ENCODE measurements around the gene ENG.

The ENG gene

DNA sequence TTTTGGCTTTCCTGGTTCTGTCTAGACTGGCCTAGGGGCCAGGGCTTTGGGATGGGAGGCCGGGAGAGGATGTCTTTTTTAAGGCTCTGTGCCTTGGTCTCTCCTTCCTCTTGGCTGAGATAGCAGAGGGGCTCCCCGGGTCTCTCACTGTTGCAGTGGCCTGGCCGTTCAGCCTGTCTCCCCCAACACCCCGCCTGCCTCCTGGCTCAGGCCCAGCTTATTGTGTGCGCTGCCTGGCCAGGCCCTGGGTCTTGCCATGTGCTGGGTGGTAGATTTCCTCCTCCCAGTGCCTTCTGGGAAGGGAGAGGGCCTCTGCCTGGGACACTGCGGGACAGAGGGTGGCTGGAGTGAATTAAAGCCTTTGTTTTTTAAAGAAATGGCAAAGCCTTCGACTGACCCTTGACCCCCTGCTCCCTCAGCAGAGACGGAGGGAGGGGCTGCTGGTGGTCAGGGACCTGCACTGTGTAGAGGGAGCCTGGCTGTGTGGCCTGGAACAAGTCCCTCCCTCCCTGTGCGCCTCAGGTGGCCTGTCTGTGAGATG lies 40.7 kb downstream of the ENG start:
- FAIRE-seq: no peak
- no peak for DNase-seq (ENCODE audit: insufficient read length)
- no peak for TF ChIP-seq POLR2A (IDR thresholded peaks at IDR 0.05; ENCODE audit: low read depth, low read length)
- no peak for TF ChIP-seq POLR2AphosphoS5 (IDR thresholded peaks at IDR 0.05; ENCODE audit: low read depth, low read length)
- no peak for TF ChIP-seq TAF1 (IDR thresholded peaks at IDR 0.05; ENCODE audit: borderline replicate concordance, low read depth, low read length)

- TF ChIP-seq POLR2A (IDR thresholded peaks at IDR 0.05; ENCODE audit: low read depth, low read length): no peak
- peak; percentile 30; the same call in 1 of the 2 replicates for TF ChIP-seq POLR2AphosphoS5 (IDR thresholded peaks at IDR 0.05; ENCODE audit: low read depth, low read length)
- no peak for DNase-seq (ENCODE audit: insufficient read length)
- FAIRE-seq: no peak
Observed at GRCh38 chr9:127812936-127813675, 41.4 kb downstream of the ENG start.

DNA sequence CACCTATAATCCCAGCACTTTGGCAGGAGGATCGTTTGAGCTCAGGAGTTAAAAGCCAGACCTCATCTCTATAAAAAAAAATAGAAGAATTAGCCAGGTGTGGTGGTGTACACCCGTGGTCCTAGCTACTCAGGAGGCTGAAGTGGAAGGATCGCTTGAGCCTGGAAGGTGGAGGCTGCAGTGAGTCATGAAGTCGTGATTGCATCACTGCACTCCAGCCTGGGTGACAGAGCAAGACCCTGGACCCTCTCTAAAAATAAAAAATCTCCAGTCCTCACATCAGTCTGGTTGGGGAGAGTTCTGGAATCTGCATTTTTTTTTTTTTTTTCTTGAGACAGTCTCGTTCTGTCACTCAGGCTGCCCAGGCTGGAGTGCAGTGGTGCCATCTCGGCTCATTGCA lies 42.4 kb downstream of the ENG start:
- DNase-seq (ENCODE audit: insufficient read length) (no peak), FAIRE-seq (no peak)
- TF ChIP-seq POLR2AphosphoS5 (IDR thresholded peaks at IDR 0.05; ENCODE audit: low read depth, low read length) (no peak), TAF1 (IDR thresholded peaks at IDR 0.05; ENCODE audit: borderline replicate concordance, low read depth, low read length) (no peak)

DNA sequence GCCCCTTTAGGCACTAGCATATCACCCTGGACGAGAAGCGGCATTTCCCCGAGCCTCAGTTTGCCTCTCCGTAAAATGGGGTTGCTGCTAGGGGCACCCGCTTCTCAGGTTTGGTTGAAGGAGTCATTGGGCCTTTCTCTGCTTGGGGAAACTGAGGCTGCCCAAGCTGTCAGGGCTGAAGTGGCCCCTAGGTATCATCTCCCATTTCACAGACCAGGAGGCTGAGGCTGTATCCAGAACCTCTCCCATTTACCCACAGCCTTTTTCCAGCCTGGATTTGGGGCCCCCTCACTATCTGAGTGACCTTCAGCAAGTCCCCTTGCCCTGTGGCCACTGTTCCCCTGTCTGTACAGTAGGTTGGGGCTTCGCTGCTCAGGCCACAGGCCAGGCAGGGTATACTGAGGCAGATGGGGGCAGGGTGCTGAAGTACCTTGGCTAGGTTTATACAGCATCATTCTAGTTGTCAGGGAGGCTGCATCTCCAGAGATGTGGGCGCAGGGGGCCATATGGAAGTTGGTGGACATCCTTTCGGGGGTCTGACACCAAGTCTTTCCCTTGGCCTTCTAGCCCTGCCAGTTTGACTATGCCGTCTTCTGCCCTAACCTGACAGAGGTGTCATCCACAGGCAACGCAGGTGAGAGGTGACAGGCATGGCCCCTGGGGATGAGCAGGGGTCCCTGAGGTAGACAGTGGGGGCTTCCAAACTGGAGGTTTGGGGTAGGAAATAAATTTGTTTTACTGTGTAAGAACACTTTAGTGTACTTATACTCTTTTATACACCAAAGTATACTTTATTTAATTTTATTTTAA lies 43.9 kb downstream of the ENG start:
- DNase-seq (ENCODE audit: insufficient read length) (no peak), FAIRE-seq (no peak)
- TF ChIP-seq TAF1 (IDR thresholded peaks at IDR 0.05; ENCODE audit: borderline replicate concordance, low read depth, low read length) (no peak), POLR2A (IDR thresholded peaks at IDR 0.05; ENCODE audit: low read depth, low read length) (no peak), POLR2AphosphoS5 (IDR thresholded peaks at IDR 0.05; ENCODE audit: low read depth, low read length) (no peak)

GRCh38 chr9:127809540-127810377 lies 44.7 kb downstream of the ENG start:
- FAIRE-seq (no peak), DNase-seq (ENCODE audit: insufficient read length) (no peak)
- TF ChIP-seq TAF1 (IDR thresholded peaks at IDR 0.05; ENCODE audit: borderline replicate concordance, low read depth, low read length) (no peak), POLR2A (IDR thresholded peaks at IDR 0.05; ENCODE audit: low read depth, low read length) (no peak), POLR2AphosphoS5 (IDR thresholded peaks at IDR 0.05; ENCODE audit: low read depth, low read length) (no peak)

GRCh38 chr9:127809002-127809539 lies 45.4 kb downstream of the ENG start:
- no peak for TF ChIP-seq POLR2A (IDR thresholded peaks at IDR 0.05; ENCODE audit: low read depth, low read length)
- TF ChIP-seq TAF1 (IDR thresholded peaks at IDR 0.05; ENCODE audit: borderline replicate concordance, low read depth, low read length): no peak
- no peak for TF ChIP-seq POLR2AphosphoS5 (IDR thresholded peaks at IDR 0.05; ENCODE audit: low read depth, low read length)
- DNase-seq (ENCODE audit: insufficient read length): no peak
- no peak for FAIRE-seq

DNA sequence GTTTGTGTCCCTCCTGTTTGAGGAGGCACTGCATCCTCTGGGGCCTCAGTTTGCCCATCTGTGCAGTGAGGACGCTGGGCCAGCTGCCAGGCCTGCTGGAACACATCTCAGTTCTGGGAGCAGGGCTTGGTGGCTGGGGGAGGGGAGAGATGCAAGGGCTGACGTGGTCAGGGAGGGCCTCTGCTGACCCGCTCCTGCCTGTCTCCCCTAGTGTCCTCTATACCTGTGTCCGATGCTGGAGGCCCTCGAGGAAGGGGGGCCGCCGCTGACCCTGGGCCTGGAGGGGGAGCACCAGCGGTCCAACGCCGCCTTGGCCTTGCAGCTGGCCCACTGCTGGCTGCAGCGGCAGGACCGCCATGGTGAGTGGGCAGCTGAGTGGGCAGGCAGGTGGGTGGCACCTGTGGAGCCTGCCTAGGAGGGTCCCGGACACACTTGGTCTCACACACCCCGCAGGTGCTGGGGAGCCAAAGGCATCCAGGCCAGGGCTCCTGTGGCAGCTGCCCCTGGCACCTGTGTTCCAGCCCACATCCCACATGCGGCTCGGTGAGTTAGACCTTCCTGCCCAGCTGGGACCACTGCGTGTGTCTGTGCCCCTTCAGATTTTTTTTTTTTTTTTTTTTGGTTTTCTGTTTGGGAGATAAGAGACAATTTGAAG lies 46.0 kb downstream of the ENG start:
- FAIRE-seq (no peak), DNase-seq (ENCODE audit: insufficient read length) (no peak)
- TF ChIP-seq POLR2AphosphoS5 (IDR thresholded peaks at IDR 0.05; ENCODE audit: low read depth, low read length): no peak; the same call in 1 of the 2 replicates
- TF ChIP-seq POLR2A (IDR thresholded peaks at IDR 0.05; ENCODE audit: low read depth, low read length): no peak
- TF ChIP-seq TAF1 (IDR thresholded peaks at IDR 0.05; ENCODE audit: borderline replicate concordance, low read depth, low read length): no peak

DNA sequence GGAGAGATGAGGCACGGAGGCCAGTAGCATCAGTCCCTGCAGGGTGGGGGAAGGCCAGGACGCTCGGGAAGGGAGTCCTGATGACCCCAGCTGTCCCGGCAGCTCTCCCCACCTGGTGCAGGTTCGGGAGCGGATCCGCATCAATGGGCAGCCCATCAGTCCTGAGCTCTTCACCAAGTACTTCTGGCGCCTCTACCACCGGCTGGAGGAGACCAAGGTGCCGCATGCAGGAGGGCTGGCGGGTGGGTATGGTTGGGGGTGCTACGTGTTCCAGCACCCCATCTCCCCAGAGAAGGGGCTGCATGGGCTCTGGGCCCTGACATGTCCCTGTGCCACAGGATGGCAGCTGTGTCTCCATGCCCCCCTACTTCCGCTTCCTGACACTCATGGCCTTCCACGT lies 47.6 kb downstream of the ENG start:
- TF ChIP-seq POLR2AphosphoS5 (IDR thresholded peaks at IDR 0.05; ENCODE audit: low read depth, low read length) (0 out of 2 replicates have a peak, but pooled peaks have one; percentile 8), POLR2A (IDR thresholded peaks at IDR 0.05; ENCODE audit: low read depth, low read length) (no peak)
- no peak for FAIRE-seq
- no peak for DNase-seq (ENCODE audit: insufficient read length)

DNA sequence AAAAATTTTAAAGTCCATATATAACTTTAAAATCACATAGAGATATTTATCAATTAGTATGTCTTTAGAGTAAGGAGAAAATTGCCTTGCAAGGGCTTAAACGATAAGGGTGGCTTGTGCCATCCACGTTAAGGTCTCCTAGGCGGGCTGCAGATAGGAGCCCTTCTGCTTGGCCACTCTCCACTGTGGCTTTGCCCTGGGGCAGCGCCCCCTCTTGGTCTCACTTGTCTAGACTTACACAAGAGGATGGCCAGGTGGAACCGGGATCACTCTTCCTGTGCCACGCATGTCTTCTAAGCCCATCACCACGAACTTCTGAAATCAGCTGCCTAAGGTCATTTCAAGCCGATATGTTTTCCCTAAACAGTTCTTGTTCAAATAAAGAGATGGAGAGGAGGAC lies 48.8 kb downstream of the ENG start:
- FAIRE-seq: no peak
- TF ChIP-seq TAF1 (IDR thresholded peaks at IDR 0.05; ENCODE audit: borderline replicate concordance, low read depth, low read length) (no peak), POLR2A (IDR thresholded peaks at IDR 0.05; ENCODE audit: low read depth, low read length) (no peak), POLR2AphosphoS5 (IDR thresholded peaks at IDR 0.05; ENCODE audit: low read depth, low read length) (no peak)
- no peak for DNase-seq (ENCODE audit: insufficient read length)

- no peak for DNase-seq (ENCODE audit: insufficient read length)
- FAIRE-seq: peak; percentile 40
- TF ChIP-seq POLR2A (IDR thresholded peaks at IDR 0.05; ENCODE audit: low read depth, low read length) (peak; percentile 24; the same call in 1 of the 2 replicates), POLR2AphosphoS5 (IDR thresholded peaks at IDR 0.05; ENCODE audit: low read depth, low read length) (no peak), TAF1 (IDR thresholded peaks at IDR 0.05; ENCODE audit: borderline replicate concordance, low read depth, low read length) (no peak)
Observed at GRCh38 chr9:127803507-127804352, 50.7 kb downstream of the ENG start.
